Prostate gland (tissue), 2 donors: ENCODE results near the gene RFT1.

ENCODE experiments used
- CTCF ChIP-seq, 4 experiments: fragments of 200-600 bp in 2 of 4; fragments of 450-650 bp in 2 of 4; sonication (generic) in 2 of 4; IDR thresholded peaks; 1 replicate in 3 of 4; 2 replicates in 1 of 4; pipeline ENCODE4 v1.5.1; 2016 to 2019; ENCODE audit warnings: antibody characterized with exemption in 4 of 4, mild to moderate bottlenecking in 2 of 4, moderate library complexity in 2 of 4
- POLR2AphosphoS5 ChIP-seq: sonication (generic); formaldehyde crosslinking; IDR thresholded peaks from one replicate; pipeline ENCODE4 v1.6.1; 2017; ENCODE audit warnings: antibody characterized with exemption

DNA sequence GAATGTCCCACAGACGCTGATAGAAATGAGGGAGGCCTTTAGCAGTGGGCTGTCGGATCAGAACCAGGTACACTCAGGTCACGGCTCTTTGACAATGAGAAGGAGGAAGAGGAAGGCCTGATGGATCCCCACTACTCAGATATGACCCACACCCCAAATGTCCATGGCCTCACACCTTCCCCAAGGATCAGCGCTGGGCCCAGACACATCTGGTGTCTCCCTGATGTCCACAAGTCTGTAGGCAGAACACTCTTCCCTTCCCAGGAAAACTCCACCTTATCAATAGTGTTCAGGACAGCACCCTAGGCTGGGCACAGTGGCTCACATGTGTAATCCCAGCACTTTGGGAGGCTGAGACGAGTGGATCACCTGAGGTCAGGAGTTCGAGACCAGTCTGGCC, 51.1 kb downstream of the RFT1 start:
- no peak for TF ChIP-seq POLR2AphosphoS5
- no peak for TF ChIP-seq CTCF (IDR thresholded peaks at IDR 0.05)
